Heart right ventricle (tissue), 16 donors: ENCODE results near the gene RALB. TPM values are rescaled to one million over a fixed set of nuclear protein-coding genes. Genes with fewer than 3 reads are reported as not detected.

Experiments
- ATAC-seq, 8 donors: fragments of 200-7000 bp; cut with Tn5 transposase; one replicate each; pipeline ENCODE4 v1.9.1; 2020; ENCODE audit warnings: mild to moderate bottlenecking in 8 of 8, moderate library complexity in 8 of 8, moderate number of reproducible peaks in 1 of 8
- DNase-seq, 2 donors: peaks; one replicate each; pipeline ENCODE4 v3.0.0-alpha.2; 2020
- H3K27ac ChIP-seq, 10 donors: fragments of 200-600 bp; sonication (generic) in 2 of 10; one replicate each; pipeline versions ENCODE4 v1.5.0 to v1.8.0; 2020 to 2022; ENCODE audit warnings: mild to moderate bottlenecking in 3 of 10
- H3K27me3 ChIP-seq, 7 donors: fragments of 200-600 bp; one replicate each; pipeline ENCODE4 v1.8.0; 2021 to 2022; ENCODE audit warnings: mild to moderate bottlenecking in 2 of 7
- H3K36me3 ChIP-seq, 9 donors: fragments of 200-600 bp; sonication (generic) in 1 of 9; one replicate each; pipeline versions ENCODE4 v1.5.0 to v1.8.0; 2020 to 2022; ENCODE audit warnings: mild to moderate bottlenecking in 2 of 9
- H3K4me1 ChIP-seq, 9 donors: fragments of 200-600 bp; sonication (generic) in 1 of 9; one replicate each; pipeline versions ENCODE4 v1.5.0 to v1.8.0; 2020 to 2022; ENCODE audit warnings: mild to moderate bottlenecking in 4 of 9
- H3K4me3 ChIP-seq, 10 donors: fragments of 200-600 bp; sonication (generic) in 2 of 10; one replicate each; pipeline versions ENCODE4 v1.5.0 to v1.8.0; 2020 to 2022; ENCODE audit warnings: mild to moderate bottlenecking in 7 of 10, moderate library complexity in 2 of 10
- H3K9me3 ChIP-seq, 11 donors: fragments of 200-600 bp in 10 of 11; sonication (generic) in 2 of 11; one replicate each; pipeline versions ENCODE4 v1.5.0 to v1.8.0; 2013 to 2022; ENCODE audit warnings: mild to moderate bottlenecking in 2 of 11, control low read depth in 1 of 11, moderate library complexity in 1 of 11
- WGBS, 2 donors: extraction: QIAGEN DNeasy Blood & Tissue Kit; methylation state at CpG; one replicate each; pipeline ENCODE4 v1.1.7; 2013; ENCODE audit warnings: inconsistent platforms in 1 of 2; 5-methylcytosine and 5-hydroxymethylcytosine counted together
- intact Hi-C, 10 donors: fragments of 100-400 bp; cut with DNase I; formaldehyde crosslinking; loops; one replicate each; pipeline versions ENCODE4 v1.11.1 to v1.14.2; 2022
- polyA plus RNA-seq, 2 donors: library from polyadenylated mRNA; stranded (reverse); fragments of 200-250 nt; gene quantifications; one replicate each; pipeline ENCODE4 v1.2.3, GENCODE V29; 2013
- total RNA-seq, 10 donors: library from RNA; stranded (reverse); fragmentation: NEBNext Ultra II Directional in 3 of 10; extraction: Animal tissue kit (Norgen Biotek cat#: 25700) in 3 of 10; gene quantifications; one replicate each; pipeline versions ENCODE4 v1.2.1 to v1.2.4, GENCODE V29; 2021 to 2023
- TF ChIP-seq, protein P1 (sequence below), 9 donors: fragments of 200-600 bp; sonication (generic) in 2 of 9; IDR thresholded peaks; one replicate each; pipeline versions ENCODE4 v1.5.0 to v1.8.0; 2021 to 2022; ENCODE audit warnings: antibody characterized with exemption in 9 of 9, mild to moderate bottlenecking in 5 of 9, moderate library complexity in 1 of 9
- donor health status: Arrhythmogenic right ventricular cardiomyopathy.
- donor health status: ischemic (EF 13 %, LVEDD 7.1; RV severe dilation, severe dysfunction).
- donor health status: healthy with polysubstance abuse.
- donor health status: DM: no; HTN: yes; CAD: no.
- donor health status: DM: no; HTN: no; CAD: no.
- donor health status: ischemic (EF 25% LVEDD 6.9; RV normal size, moderate dysfunction).
- donor health status: ischemic (EF 25% LVEDD 5.7; RV mildly dilated, moderate dysfunction).
- donor health status: healthy.
- donor health status: DM: yes; HTN: yes; CAD: no.
- donor health status: Ischemic cardiomyopathy.
- donor health status: ischemic (EF 35%, LVEDD 5.7; RV mildly dilated, moderate dysfunction).
- donor health status: nonischemic (EF 11% LVEDD 7.7; RV severe dilation, severe dysfunction).
- donor health status: DM: yes; HTN: yes; CAD: no.
- donor health status: PGD.
- donor health status: ischemic (EF 29% LVEDD 5.4; RV normal size, mild dysfunction).
- donor health status: nonischemic (EF 23%, LVEDD 6.1; RV moderate dilation, normal function).

The RALB gene
- total and polyA plus RNA-seq, 12 donors, result 21.9 to 68.1 (median 45.0) TPM

GRCh38 chr2:120312076-120312475 is 59.4 kb downstream of the RALB start:
- Histone ChIP-seq H3K9me3 (no peaks in the 10 kb centered on the region), H3K4me1 (peaks cover 0 to 29% (median 17%) of the 10 kb centered on the region in 9 donors), H3K4me3 (no peak overlapping the region), H3K27me3 (no peaks in the 10 kb centered on the region), H3K36me3 (no peaks in the 10 kb centered on the region), H3K27ac (no peak overlapping the region)
- WGBS, 2 donors, result 94 to 96% methylated on average over 6 of the region's 6 CpGs
- TF ChIP-seq, protein P1, sequence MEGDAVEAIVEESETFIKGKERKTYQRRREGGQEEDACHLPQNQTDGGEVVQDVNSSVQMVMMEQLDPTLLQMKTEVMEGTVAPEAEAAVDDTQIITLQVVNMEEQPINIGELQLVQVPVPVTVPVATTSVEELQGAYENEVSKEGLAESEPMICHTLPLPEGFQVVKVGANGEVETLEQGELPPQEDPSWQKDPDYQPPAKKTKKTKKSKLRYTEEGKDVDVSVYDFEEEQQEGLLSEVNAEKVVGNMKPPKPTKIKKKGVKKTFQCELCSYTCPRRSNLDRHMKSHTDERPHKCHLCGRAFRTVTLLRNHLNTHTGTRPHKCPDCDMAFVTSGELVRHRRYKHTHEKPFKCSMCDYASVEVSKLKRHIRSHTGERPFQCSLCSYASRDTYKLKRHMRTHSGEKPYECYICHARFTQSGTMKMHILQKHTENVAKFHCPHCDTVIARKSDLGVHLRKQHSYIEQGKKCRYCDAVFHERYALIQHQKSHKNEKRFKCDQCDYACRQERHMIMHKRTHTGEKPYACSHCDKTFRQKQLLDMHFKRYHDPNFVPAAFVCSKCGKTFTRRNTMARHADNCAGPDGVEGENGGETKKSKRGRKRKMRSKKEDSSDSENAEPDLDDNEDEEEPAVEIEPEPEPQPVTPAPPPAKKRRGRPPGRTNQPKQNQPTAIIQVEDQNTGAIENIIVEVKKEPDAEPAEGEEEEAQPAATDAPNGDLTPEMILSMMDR (IDR thresholded peaks at IDR 0.05), result no peak
- ATAC-seq (no peak), DNase-seq (no peak)
- intact Hi-C loops, result loop anchor here in 7 of 10 donors (2.0 to 10.0 kb wide), 8 partner anchors 57 to 207 kb away; partner anchors contain the start of genes RALB (in 5 of the 7) and TMEM185B (in 3 of the 7)

DNA sequence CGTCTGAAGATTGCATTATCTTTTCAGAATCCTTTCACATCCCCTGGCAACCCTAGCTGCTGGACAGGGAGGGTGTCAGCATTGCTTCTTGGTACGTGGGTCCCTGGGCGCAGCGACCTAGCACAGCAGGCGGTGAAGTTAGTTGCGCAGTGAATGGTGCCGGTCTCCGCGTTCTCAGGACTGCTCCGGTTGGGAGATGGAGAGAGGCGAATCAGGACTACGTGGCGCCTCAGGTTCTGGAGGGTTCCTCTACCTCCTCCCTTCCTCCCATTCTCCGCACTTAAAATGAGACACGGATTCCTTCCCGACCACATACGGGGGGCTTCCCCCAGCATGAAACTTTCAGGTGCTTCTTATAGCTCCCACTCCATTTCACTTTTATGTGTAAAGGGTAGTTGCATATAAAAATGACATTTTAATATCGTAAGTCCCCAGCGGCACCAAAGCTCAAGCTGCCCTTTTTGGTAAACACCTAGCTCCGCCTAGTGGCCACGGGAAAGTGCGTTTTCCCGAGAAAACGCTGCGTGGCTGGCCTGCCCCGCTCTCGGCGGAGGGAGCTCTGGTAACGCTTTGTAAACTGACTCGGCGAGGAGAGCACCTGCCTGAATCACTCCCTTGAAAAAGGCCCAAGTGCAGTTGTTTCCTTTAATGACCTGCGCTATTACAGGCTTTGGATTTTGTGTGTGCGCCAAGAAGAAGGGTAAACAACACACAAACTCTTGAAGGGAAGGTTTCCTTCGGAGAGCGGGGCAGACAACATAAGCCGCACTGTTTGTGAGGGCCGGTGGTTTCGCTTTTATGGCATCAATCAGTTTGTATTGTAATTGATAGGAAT is 60.4 kb downstream of the RALB start:
- Histone ChIP-seq H3K36me3 (no peaks in the 10 kb centered on the region), H3K4me3 (peak overlapping the region; percentile 4 to 55 (median 46)), H3K9me3 (no peaks in the 10 kb centered on the region), H3K27ac (peak overlapping the region in 3 of 10 donors; percentile 0 to 34 (median 25)), H3K27me3 (no peaks in the 10 kb centered on the region), H3K4me1 (peaks cover 0 to 29% (median 17%) of the 10 kb centered on the region in 9 donors)
- DNase-seq, result peak; percentile 81 to 86
- intact Hi-C loops, result loop anchor here in 7 of 10 donors (2.0 to 10.0 kb wide), 8 partner anchors 58 to 208 kb away; partner anchors contain the start of genes RALB (in 5 of the 7) and TMEM185B (in 3 of the 7)
- WGBS, 2 donors, result 6% methylated on average over 38 of the region's 38 CpGs
- TF ChIP-seq, protein P1 (IDR thresholded peaks at IDR 0.05), result peak; percentile 76 to 96 (median 89)
- ATAC-seq, result peak; percentile 68 to 92 (median 86)

GRCh38 chr2:120313695-120314615 is 61.3 kb downstream of the RALB start:
- peak overlapping the region; percentile 4 to 55 (median 46) for H3K4me3 ChIP-seq
- 69% methylated on average over 39 of the region's 39 CpGs for WGBS, 2 donors
- intact Hi-C loops, result loop anchor here in 7 of 10 donors (2.0 to 10.0 kb wide), 8 partner anchors 59 to 209 kb away; partner anchors contain the start of genes RALB (in 5 of the 7) and TMEM185B (in 3 of the 7)
- TF ChIP-seq, protein P1 (IDR thresholded peaks at IDR 0.05), result no peak
- no peaks in the 10 kb centered on the region for H3K36me3 ChIP-seq
- H3K9me3 ChIP-seq, result no peaks in the 10 kb centered on the region
- no peak for DNase-seq
- peaks cover 5 to 35% (median 22%) of the 10 kb centered on the region in 9 donors for H3K4me1 ChIP-seq
- ATAC-seq, result peak; percentile 9 to 32 (median 14)
- no peaks in the 10 kb centered on the region for H3K27me3 ChIP-seq
- peak overlapping the region in 1 of 10 donors; percentile 25 for H3K27ac ChIP-seq
